ENCODE data around the gene OR51S1. TPM values are rescaled to one million over a fixed set of nuclear protein-coding genes. Genes with fewer than 3 reads are reported as not detected.

OR51S1 gene, protein sequence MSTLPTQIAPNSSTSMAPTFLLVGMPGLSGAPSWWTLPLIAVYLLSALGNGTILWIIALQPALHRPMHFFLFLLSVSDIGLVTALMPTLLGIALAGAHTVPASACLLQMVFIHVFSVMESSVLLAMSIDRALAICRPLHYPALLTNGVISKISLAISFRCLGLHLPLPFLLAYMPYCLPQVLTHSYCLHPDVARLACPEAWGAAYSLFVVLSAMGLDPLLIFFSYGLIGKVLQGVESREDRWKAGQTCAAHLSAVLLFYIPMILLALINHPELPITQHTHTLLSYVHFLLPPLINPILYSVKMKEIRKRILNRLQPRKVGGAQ
- not detected for total RNA-seq

- H3K27me3 ChIP-seq = no peaks in the 10 kb centered on the region
- H3K4me1 ChIP-seq = no peaks in the 10 kb centered on the region
- TF ChIP-seq POLR2A (IDR thresholded peaks at IDR 0.05) = no peak
- TF ChIP-seq, protein P1, sequence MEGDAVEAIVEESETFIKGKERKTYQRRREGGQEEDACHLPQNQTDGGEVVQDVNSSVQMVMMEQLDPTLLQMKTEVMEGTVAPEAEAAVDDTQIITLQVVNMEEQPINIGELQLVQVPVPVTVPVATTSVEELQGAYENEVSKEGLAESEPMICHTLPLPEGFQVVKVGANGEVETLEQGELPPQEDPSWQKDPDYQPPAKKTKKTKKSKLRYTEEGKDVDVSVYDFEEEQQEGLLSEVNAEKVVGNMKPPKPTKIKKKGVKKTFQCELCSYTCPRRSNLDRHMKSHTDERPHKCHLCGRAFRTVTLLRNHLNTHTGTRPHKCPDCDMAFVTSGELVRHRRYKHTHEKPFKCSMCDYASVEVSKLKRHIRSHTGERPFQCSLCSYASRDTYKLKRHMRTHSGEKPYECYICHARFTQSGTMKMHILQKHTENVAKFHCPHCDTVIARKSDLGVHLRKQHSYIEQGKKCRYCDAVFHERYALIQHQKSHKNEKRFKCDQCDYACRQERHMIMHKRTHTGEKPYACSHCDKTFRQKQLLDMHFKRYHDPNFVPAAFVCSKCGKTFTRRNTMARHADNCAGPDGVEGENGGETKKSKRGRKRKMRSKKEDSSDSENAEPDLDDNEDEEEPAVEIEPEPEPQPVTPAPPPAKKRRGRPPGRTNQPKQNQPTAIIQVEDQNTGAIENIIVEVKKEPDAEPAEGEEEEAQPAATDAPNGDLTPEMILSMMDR (IDR thresholded peaks at IDR 0.05) = no peak
- no peaks in the 10 kb centered on the region for H3K9me3 ChIP-seq
- H3K4me3 ChIP-seq = no peak within 1 kb of the TSS
- no peaks in the 10 kb centered on the region for H3K36me3 ChIP-seq
- H3K27ac ChIP-seq = no peak within 1 kb of the TSS
- DNase-seq = no peak
These were observed at the start of gene OR51S1 for GRCh38 chr11:4848908-4849532. TSS of gene OR51S1 (minus strand) at chr11:4849208. CDS start at chr11:4849208, 0 bp downstream.

DNA sequence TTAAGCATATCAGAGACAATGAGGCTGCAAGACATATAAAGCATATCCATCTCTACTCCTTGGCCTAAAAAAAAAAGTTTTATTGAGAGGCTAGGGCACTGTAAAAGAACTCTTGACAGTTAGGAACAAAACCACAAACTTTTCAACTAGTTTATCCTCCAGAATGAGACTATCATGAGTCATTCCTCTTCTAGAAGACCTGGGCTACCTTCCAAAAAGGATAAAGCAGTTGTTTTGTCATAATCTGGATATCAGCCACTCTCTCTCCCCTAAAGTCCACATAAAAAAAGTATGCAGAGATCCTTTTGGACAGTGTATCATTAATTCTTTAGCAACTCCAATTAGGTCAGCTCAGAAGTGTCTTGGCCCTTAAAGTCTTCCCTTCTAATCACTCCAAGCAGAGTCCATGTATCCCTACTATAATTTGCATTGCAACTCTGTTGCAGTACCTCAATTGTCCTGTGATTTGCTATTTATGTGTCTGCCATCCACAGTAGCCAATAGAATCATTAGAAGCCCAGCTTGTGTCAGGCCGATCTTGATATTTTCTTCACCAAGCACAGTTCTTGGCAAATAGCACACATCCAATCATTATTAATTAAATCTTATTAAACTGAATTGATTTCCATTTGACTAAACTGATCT lies 43.1 kb upstream of the OR51S1 start:
- no peak for TF ChIP-seq POLR2A (IDR thresholded peaks at IDR 0.05)
- TF ChIP-seq, protein P1 (IDR thresholded peaks at IDR 0.05) = no peak
- Histone ChIP-seq H3K4me1 (no peaks in the 10 kb centered on the region), H3K9me3 (no peaks in the 10 kb centered on the region), H3K4me3 (no peak overlapping the region), H3K27ac (no peak overlapping the region), H3K36me3 (no peaks in the 10 kb centered on the region), H3K27me3 (no peaks in the 10 kb centered on the region)
- DNase-seq = no peak

GRCh38 chr11:4890279-4890678 lies 41.3 kb upstream of the OR51S1 start:
- H3K27me3 ChIP-seq = no peaks in the 10 kb centered on the region
- TF ChIP-seq POLR2A (IDR thresholded peaks at IDR 0.05) = no peak
- TF ChIP-seq, protein P1 (IDR thresholded peaks at IDR 0.05) = no peak
- no peak overlapping the region for H3K27ac ChIP-seq

GRCh38 chr11:4887591-4887990 lies 38.6 kb upstream of the OR51S1 start:
- no peak overlapping the region for H3K27ac ChIP-seq
- H3K9me3 ChIP-seq = no peaks in the 10 kb centered on the region
- no peak for TF ChIP-seq POLR2A (IDR thresholded peaks at IDR 0.05)
- TF ChIP-seq, protein P1 (IDR thresholded peaks at IDR 0.05) = no peak
- H3K4me3 ChIP-seq = no peak overlapping the region
- no peaks in the 10 kb centered on the region for H3K36me3 ChIP-seq
- no peak for DNase-seq
- no peaks in the 10 kb centered on the region for H3K4me1 ChIP-seq
- H3K27me3 ChIP-seq = no peaks in the 10 kb centered on the region

More at GRCh38 chr11:4890279-4890678, 41.3 kb upstream of the OR51S1 start:
- no peaks in the 10 kb centered on the region for H3K4me1 ChIP-seq
- no peaks in the 10 kb centered on the region for H3K9me3 ChIP-seq
- H3K4me3 ChIP-seq = no peak overlapping the region
- no peaks in the 10 kb centered on the region for H3K36me3 ChIP-seq
- no peak for DNase-seq

GRCh38 chr11:4886186-4886585 lies 37.2 kb upstream of the OR51S1 start:
- no peak overlapping the region for H3K4me3 ChIP-seq
- TF ChIP-seq, protein P1 (IDR thresholded peaks at IDR 0.05) = no peak
- no peak for TF ChIP-seq POLR2A (IDR thresholded peaks at IDR 0.05)
- H3K27me3 ChIP-seq = no peaks in the 10 kb centered on the region
- no peaks in the 10 kb centered on the region for H3K9me3 ChIP-seq
- no peaks in the 10 kb centered on the region for H3K4me1 ChIP-seq
- DNase-seq = no peak
- no peak overlapping the region for H3K27ac ChIP-seq
- H3K36me3 ChIP-seq = no peaks in the 10 kb centered on the region

All from Peyer's patch (tissue), 4 donors.